Skeletal muscle satellite cell (primary cell): ENCODE results near the gene DHX16.
A peak's percentile ranks its signal among the peaks of the same experiment; 100 is the strongest.

ENCODE experiments used
- H3K27me3 ChIP-seq: 2 replicates; pipeline ENCODE4 v1.7.0; 2013; ENCODE audit warnings: low read length; ENCODE audit not compliant: control insufficient read depth, insufficient read depth
- H3K36me3 ChIP-seq: 2 replicates; pipeline ENCODE4 v1.7.0; 2013; ENCODE audit warnings: mild to moderate bottlenecking, control low read depth, low read length; ENCODE audit not compliant: insufficient read depth
- H3K4me1 ChIP-seq: 2 replicates; pipeline ENCODE4 v1.7.0; 2013; ENCODE audit warnings: low read length; ENCODE audit not compliant: control insufficient read depth, insufficient read depth
- H3K4me2 ChIP-seq: 2 replicates; pipeline ENCODE4 v1.7.0; 2013; ENCODE audit warnings: mild to moderate bottlenecking, low read length
- H3K4me3 ChIP-seq: 2 replicates; pipeline ENCODE4 v1.7.0; 2013; ENCODE audit warnings: low read length
- H3K9ac ChIP-seq: 2 replicates; pipeline ENCODE4 v1.7.0; 2013; ENCODE audit warnings: mild to moderate bottlenecking, low read depth, low read length, moderate library complexity
- H3K9me3 ChIP-seq: replicated peaks from 2 replicates; pipeline ENCODE4 v1.7.0; 2013; ENCODE audit warnings: mild to moderate bottlenecking, control low read depth, low read length

The DHX16 gene

GRCh38 chr6:30641048-30641447 lies 31.8 kb downstream of the DHX16 start:
- H3K9me3 ChIP-seq, result no peaks in the 10 kb centered on the region
- H3K4me3 ChIP-seq, result no peak overlapping the region
- no peaks in the 10 kb centered on the region for H3K4me1 ChIP-seq
- H3K27me3 ChIP-seq, result no peaks in the 10 kb centered on the region
- H3K36me3 ChIP-seq, result peaks cover 26% of the 10 kb centered on the region
- H3K9ac ChIP-seq, result no peak overlapping the region
- no peak overlapping the region for H3K4me2 ChIP-seq

GRCh38 chr6:30640481-30640880 lies 32.3 kb downstream of the DHX16 start:
- Histone ChIP-seq H3K9me3 (no peaks in the 10 kb centered on the region), H3K36me3 (peaks cover 26% of the 10 kb centered on the region)

DNA sequence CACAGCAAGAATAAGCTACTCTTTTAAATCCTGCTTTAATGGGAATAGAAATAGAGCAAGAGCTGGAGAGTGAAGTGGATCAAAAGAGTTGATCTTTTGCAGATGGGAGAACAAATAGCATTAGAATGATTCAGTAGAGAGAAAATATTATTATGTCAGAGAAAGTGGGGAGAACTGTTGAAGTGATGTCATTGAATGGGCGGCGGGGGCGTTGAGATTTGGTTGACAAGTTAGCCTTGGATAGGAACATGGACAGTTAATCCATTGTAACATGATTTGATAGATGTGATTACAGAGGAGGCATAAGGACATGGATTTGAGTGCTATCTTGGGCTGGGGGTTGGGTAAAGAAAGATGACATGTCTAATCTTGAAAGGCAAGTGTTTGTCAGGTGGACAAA lies 37.0 kb downstream of the DHX16 start:
- no peak overlapping the region for H3K4me2 ChIP-seq
- peaks cover 25% of the 10 kb centered on the region for H3K36me3 ChIP-seq
- no peak overlapping the region for H3K4me3 ChIP-seq
- H3K9me3 ChIP-seq, result no peaks in the 10 kb centered on the region
- no peak overlapping the region for H3K9ac ChIP-seq
- no peaks in the 10 kb centered on the region for H3K4me1 ChIP-seq
- H3K27me3 ChIP-seq, result no peaks in the 10 kb centered on the region

More at GRCh38 chr6:30640481-30640880, 32.3 kb downstream of the DHX16 start:
- no peak overlapping the region for H3K9ac ChIP-seq
- no peaks in the 10 kb centered on the region for H3K27me3 ChIP-seq
- no peak overlapping the region for H3K4me3 ChIP-seq
- no peaks in the 10 kb centered on the region for H3K4me1 ChIP-seq
- H3K4me2 ChIP-seq, result no peak overlapping the region

DNA sequence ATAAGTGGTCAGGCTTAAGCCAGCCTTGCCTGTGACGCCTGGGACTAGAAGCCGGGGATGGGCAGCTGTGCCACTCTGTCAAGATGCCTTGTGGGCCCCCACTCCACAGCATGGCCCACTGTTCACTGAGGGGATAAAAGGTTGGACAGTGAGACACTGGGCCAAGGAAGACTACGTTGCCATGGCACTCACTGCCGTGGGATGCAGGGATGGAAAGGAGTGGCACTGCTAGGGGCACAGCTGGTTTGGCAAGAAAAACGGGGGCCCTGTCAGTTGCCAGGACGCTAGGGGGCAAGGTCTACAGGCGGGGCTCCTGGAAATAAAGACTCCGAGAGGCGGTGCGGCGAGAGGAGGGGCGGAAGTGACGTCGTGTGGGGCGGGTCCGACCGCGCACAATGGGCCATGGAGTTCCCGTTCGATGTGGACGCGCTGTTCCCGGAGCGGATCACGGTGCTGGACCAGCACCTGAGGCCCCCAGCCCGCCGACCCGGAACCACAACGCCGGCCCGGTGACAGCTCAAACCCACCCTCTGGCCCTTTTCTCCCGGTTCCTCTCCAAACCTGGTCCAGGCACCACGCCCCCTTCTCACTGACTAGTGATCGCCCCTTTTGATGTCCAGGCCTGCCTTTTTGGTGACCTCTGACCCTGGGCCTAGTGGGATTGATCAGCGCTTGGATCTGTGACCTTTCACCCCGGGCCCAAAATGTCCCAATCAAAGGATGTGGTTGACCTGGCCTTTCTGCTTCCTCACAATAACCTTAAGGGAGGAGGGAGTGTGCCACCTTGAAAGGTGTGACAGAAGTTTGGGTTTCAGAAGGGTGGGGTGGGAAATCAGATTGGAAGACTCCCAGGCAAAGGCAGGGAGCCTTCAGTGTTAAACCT lies 46.1 kb downstream of the DHX16 start, which contains the start of gene ATAT1:
Gene ATAT1, plus strand, starts transcription at position 391 of the 883 bp plus-strand sequence.
- Histone ChIP-seq H3K9me3 (no peaks in the 10 kb centered on the region), H3K4me1 (peaks cover 14% of the 10 kb centered on the region), H3K27me3 (no peaks in the 10 kb centered on the region), H3K36me3 (peaks cover 50% of the 10 kb centered on the region), H3K4me3 (peak within 1 kb of the TSS; percentile 84), H3K4me2 (peak within 1 kb of the TSS; percentile 97), H3K9ac (peak within 1 kb of the TSS; percentile 94)

- Histone ChIP-seq H3K9ac (no peak overlapping the region), H3K9me3 (no peaks in the 10 kb centered on the region), H3K4me3 (no peak overlapping the region), H3K4me2 (no peak overlapping the region), H3K27me3 (no peaks in the 10 kb centered on the region), H3K4me1 (peaks cover 14% of the 10 kb centered on the region), H3K36me3 (peaks cover 47% of the 10 kb centered on the region)
Observed at GRCh38 chr6:30625511-30625910, 47.3 kb downstream of the DHX16 start.

DNA sequence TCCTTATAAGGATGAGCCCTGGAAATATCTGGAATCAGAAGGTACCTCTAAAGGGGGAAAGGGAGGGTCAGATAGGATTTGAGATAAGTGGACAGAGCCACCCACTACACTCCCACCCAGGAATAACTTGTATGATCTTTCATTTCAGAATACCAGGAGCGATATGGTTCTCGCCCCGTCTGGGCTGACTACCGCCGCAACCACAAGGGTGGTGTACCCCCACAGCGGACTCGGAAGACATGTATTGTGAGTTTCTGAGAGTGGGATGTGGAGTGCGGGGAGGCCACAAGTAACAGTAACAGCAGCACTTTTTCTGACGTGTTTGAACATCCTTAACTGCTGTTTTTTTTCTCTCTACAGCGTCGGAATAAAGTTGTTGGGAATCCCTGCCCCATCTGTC lies 53.2 kb downstream of the DHX16 start:
- H3K4me1 ChIP-seq, result peaks cover 12% of the 10 kb centered on the region
- no peaks in the 10 kb centered on the region for H3K9me3 ChIP-seq
- H3K4me2 ChIP-seq, result no peak overlapping the region
- no peak overlapping the region for H3K4me3 ChIP-seq
- peaks cover 41% of the 10 kb centered on the region for H3K36me3 ChIP-seq
- peak overlapping the region; percentile 99 for H3K9ac ChIP-seq
- H3K27me3 ChIP-seq, result no peaks in the 10 kb centered on the region

DNA sequence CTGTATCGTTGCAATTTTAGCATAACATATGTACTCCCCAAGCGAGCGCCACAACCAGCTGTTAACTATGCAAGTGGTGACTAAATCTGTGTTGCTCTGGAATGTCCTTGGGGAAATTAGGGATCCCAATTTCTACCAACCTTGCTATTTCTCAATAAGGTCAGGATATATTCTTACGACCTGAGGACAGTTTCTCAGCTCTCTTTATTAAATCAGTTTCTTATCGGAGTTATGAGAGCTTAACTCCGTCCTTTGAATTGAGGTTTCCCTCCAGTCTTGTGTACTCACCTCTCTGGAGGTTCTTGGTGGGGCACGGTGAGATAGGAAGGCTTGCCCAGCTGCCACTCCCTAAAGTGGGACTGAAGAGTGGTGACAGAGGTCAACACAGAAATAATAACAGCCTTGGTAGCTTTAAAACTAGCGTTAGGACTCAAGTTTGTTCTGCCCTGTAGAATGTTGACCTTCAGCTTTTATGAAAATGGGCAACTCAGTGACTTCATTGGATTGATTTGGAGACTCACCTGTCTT lies 54.5 kb downstream of the DHX16 start:
- Histone ChIP-seq H3K9me3 (no peaks in the 10 kb centered on the region), H3K4me3 (peak overlapping the region; percentile 80), H3K27me3 (no peaks in the 10 kb centered on the region), H3K36me3 (peaks cover 37% of the 10 kb centered on the region), H3K4me1 (peaks cover 24% of the 10 kb centered on the region), H3K4me2 (peak overlapping the region; percentile 82), H3K9ac (peak overlapping the region; percentile 99)

DNA sequence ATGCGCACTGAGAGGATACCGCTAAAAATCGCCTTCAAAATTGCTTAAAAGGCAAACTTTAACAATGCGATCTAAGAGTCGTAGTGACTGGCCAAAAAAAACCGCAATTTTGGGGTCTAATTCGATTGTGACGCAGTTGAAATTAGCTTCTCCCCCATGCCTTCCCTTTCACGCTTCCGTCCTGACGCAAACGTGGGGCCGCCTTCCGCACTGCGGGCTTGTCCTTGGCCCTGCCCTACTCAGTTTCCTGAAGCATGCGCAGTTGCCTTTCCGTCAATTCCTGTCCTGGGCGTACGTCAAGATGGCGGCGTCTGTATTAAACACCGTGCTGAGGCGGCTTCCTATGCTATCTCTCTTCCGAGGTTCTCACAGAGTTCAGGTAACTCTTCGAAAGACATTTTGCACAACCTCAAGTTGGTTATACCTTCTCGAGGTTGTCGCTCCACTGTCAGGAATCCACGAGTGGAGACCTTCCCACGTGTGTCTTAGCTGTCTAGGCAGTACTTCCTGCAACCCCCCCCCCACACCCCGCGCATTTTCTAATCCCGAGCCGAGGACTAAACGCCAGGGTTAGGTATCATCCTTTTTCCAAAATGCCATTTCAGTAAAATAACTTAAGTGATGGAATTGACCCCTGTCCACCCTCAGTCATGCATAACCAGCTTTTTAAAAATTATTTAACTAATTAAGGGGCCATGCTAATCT lies 55.1 kb downstream of the DHX16 start, which contains the start of gene MRPS18B:
Gene MRPS18B, plus strand, starts transcription at position 276 of the 705 bp plus-strand sequence. Its CDS starts 26 bp downstream, at position 302.
- H3K27me3 ChIP-seq, result no peaks in the 10 kb centered on the region
- peak within 1 kb of the TSS; percentile 99 for H3K9ac ChIP-seq
- peak within 1 kb of the TSS; percentile 95 for H3K4me2 ChIP-seq
- peaks cover 32% of the 10 kb centered on the region for H3K36me3 ChIP-seq
- peak within 1 kb of the TSS; percentile 89 for H3K4me3 ChIP-seq
- no peaks in the 10 kb centered on the region for H3K9me3 ChIP-seq
- H3K4me1 ChIP-seq, result peaks cover 31% of the 10 kb centered on the region

DNA sequence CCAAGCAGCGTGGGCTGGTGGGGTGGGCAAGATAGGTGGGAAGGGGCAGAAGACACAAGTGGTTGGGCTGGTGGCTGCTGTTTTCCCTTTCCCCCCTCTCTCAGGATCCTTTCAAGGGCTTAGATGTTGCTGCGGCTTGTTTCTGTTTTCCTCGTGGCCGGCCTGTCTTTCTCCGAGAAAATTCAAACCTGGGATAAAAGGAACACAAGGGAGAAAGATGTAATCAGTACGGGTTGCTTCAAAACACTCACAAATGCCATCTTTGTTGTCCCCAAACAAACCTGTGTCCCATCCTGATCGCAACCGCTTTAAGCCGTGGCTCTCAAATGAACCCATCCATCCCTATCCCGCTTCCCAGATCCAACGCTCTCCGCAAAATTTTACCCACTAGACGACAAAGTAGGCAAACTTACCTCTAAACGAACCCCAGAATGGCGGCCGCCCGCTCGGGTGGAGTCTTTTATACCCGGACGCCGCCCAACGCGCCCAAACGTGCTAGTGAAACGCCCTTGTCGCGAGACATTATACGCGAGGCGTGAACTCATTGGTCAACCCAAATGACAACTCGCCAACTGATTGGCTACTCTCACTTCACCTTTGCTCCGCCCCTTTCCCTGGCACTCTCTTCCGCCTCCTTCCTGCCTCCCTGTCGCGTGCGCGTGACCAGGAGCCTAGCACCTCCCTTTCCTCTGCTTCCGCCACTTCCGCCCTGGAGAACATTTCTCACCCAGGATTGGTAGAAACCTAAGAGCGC lies 55.8 kb downstream of the DHX16 start, which contains the start of gene PPP1R10:
Gene PPP1R10, minus strand, starts transcription at position 433 of the 754 bp plus-strand sequence. CDS start 7,299 bp downstream, outside the sequence.
- Histone ChIP-seq H3K27me3 (no peaks in the 10 kb centered on the region), H3K9ac (peak within 1 kb of the TSS; percentile 99), H3K9me3 (no peaks in the 10 kb centered on the region), H3K36me3 (peaks cover 27% of the 10 kb centered on the region), H3K4me1 (peaks cover 33% of the 10 kb centered on the region), H3K4me2 (peak within 1 kb of the TSS; percentile 95), H3K4me3 (peak within 1 kb of the TSS; percentile 89)

GRCh38 chr6:30615958-30616810 lies 56.6 kb downstream of the DHX16 start:
- Histone ChIP-seq H3K9me3 (no peaks in the 10 kb centered on the region), H3K36me3 (peaks cover 26% of the 10 kb centered on the region), H3K4me1 (peaks cover 33% of the 10 kb centered on the region), H3K9ac (peak overlapping the region; percentile 99), H3K4me2 (peak overlapping the region; percentile 95), H3K4me3 (peak overlapping the region; percentile 89), H3K27me3 (no peaks in the 10 kb centered on the region)
